ENCODE results near the gene CALM3.

CALM3 gene

DNA sequence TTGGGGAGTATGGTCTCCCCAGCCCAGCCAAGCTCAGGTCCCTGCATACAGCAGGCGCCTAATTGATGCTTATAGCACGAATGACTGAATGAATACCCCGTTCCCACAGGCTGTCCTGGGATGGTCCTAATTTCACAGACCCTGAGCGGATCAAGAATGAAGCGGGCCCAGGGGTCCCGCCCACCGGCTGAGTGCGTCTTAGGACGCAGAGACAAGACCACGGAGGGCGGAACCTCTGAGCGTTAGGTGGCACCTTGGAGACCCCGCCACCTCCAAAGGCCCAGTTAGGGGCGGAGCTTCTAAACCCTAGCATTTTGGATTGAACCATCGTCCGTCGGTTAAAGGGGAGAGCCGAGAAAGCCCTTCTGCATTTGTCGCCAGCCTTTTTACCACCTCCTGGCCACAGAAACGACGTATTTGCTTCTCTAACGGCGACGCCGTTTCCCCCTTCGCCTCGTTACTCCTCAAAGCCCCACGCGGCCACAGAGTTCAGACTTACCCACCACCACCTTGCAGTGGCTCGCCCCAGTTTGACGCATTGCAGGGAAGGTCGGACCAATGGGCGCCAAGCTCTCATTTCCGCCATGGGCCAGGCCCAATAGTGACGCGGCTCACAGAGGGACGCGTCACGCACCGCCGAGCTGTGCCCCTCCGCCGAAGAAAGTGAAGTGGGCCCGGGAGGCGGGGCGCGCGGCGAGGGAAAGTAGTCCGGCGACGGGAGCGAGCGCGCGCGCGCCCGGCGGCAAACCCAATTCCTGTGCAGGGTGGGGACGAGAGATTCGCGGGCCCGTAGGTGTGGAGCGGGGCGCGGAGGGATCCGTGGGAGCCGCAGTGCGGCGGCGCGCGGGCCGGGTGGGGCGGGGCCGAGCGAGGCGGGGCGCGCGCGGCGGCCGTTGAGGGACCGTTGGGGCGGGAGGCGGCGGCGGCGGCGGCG, 479 bp upstream of the CALM3 start:
- DNase-seq, result peak; percentile 95

DNA sequence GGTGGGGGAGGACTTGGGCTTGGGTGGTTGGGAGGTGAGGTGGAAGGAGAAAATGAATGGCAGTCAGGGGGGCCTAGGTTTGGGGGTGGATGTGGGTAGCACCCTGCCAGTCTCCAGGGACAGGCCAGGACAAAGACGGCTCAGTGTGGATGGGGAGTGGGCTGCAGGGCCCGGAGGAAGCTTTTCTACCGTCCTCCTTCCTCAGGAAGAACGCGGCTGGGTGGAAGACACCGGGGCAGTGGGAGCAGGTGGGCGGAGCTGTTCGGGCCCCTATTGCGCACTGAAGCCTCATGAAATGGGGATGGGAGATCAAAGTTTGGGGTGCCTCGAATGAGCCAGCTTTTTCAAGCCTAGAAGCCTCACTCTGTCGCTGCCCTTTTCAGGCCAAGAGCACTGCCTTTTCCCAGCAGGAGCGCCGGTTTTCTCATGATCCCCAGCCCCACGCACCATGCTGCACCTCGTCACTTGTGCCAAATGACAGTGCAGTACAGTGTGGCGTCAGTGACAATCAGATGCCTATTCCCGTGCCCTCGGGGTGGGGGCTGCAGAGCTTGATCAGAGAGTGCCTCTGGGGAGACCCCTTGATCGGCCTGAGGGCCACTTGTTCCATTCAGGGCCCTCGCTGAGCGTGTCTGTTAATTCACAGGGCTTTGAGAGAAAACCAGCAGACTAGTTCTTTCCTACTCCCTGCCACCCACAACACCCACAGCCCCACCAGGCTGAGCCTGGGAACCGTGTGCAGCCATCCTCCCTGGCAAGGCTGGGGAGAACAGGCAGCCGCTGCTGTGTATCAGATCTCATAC, 1.5 kb downstream of the CALM3 start:
- DNase-seq, result no peak

DNA sequence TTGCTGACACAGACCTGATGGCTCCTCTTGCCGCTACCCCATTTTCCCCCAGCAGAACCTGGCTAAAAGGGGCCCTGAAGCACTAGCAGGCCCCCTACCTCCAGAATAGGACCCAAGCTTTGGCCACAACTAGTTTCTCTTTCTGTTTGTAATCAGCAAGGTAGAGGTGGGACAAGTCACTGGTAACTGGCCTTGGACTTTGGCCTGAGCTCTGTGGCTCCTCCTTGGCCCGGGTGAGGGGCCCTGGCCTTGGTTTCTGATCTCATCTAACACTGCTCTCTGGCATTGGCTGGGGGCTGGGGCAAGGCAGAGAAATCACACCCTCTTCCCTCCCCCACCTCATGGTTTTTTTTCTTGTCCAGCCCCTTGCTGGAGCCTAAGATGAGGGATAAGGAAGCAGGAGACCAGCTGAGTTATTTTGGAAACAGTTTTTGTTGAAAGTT, 2.1 kb downstream of the CALM3 start:
- no peak for DNase-seq

DNA sequence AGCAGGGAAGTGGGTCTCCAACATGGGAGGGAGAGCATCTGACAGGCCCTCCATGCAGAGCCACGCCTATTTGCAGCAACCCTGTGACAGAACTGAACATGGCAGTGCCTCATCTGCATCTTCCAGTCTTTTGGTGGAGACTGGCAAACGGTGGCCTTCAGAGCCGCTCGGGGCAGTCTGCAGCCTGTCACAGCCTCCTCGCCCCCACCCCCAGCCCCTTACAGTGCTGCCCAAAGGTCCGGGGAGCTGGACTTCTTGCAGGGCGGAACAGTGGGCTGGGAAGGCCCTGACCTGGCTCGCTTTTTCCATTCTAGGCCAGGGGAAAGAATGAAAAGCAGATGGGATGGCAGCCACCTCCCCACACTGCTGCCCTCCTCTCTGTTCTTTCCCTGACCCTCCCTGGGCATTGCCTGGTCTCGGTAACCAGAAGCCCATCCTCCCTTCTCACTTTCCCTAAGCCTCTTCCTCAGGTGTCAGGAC, 2.7 kb downstream of the CALM3 start:
- DNase-seq, result no peak

DNA sequence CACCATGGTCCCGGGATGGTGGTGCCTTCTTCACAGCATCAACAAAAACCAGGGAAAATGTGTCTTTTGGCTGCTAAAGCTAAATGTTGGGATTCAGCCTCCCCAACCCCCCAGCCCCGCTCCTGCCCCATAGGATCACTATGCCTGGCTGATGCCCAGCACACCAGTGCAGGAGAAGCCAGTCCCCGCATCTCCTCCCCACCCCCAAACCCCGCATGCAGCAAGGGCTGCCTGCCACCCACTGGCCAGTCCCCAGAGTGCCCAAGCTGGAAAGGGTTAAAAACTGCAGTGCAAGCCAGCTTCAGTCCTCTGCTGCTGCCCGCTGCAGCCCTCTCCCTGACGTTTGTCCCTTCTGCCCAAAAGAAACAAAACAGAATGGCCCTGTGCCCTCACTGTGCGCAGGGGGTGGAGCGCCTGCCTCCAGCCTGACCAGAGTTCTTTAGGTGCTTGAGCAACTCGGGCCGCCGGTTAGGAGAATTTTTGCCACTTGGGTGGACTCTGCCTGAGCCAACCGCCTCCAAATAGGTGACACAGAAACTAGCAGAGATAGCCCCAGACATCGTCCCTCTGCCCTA, 3.7 kb downstream of the CALM3 start:
- no peak for DNase-seq

DNA sequence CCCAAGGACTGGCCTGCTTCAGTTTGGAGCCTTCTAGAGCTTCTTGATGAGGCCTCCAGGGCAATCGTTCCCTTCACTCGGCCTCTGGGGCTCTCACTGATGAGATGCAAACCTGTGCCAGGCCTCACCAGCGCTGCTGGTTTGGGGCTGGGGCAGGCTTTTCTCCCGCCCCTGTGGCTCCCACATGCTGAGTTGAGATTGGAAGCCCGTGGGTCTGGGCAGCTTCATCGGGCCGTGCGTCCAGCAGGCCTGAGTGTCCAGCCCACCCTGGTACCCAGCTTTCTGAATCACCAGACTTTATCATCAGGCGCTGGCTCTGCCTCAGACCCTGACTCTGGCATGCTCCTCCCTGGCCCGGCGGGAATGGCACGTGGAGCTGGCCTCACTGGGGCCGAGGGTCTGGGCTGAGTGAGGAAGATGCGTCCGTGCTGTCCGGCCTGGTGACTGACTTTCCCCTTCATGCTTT, 4.3 kb downstream of the CALM3 start:
- no peak for DNase-seq

DNA sequence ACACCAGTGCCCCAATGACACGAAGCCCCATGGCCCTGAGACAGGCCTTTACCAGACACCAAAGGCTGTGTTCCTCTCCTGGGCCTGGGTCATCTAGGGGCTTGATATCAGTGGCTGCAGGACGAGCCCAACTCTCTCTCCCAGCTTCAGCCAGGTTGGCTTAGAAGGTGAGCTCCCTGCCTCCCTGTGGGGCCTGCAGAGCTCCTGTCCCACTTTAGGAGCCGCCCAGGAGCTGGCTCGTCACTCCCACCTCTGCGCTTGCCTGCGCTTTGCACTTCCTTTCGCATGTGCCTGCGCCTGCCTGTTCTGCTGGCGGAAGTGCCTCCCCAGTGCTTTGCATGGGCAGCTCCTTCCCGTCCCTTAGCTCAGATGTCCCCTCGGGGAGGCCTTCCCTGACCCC, 4.9 kb downstream of the CALM3 start:
- DNase-seq, result no peak

DNA sequence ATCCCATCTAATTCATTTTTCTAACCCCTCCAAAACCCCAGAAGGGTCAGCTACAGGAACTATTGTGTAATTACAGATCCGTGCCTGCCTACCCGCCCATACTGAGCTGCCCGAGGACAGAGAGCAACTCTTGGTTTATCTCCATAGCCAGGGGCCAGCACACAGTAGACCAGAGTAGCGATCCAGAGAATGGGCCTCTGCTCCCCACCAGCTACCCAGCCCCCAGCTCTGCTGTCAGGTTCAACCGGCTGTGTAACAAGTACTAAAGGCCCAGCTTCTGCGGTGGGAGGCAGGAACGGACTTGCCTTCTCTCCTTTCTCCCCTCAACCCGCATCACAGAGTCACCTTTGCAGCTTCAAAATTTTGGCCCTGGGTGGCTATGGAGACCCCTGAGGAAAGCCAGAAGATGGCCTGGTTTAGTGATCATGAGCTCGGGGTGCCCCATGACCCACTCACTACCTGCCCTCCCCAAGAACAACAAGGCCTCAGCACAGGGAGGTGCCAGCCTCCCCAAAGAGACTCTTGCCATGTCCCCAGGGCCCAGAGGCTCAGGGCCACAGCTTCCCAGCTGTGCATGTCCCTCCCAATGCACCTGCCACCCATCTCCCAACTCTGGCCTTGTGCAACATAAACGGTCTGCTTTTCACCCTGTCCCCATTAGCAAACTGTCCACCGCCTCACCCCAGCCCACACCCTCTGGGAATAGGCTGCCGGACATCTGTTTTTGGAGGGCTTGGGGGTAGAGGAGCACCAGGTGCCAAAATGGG, 5.7 kb downstream of the CALM3 start:
- peak; percentile 6 for DNase-seq

DNA sequence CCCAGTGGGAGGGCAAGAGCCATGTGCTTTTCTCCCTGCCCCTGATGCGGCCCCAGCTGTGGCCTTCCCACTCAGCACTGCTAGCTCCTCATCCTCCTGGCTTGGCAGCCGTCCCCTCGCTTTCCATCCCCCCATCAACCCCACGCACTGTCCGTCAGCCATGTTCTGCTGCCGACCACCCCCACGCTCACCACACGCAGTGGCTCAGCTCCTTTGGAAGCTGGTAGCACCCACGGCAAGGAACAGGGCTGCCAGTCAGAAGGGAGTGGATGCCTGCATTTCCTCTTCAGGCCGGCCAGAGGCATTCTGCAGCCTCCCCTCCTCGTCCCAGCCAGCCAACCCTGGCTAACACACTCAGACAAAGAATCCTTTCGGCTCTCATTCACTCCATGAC, 6.3 kb downstream of the CALM3 start:
- DNase-seq, result no peak

DNA sequence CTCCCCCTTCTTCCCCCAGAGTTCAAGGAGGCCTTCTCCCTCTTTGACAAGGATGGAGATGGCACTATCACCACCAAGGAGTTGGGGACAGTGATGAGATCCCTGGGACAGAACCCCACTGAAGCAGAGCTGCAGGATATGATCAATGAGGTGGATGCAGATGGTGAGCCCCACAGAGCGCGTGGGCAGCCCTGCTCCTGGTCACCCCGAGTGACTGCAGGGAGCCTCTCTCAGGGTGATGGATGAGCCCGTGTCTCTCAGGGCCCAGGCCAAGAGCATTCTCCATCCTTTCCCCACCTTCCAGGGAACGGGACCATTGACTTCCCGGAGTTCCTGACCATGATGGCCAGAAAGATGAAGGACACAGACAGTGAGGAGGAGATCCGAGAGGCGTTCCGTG, 7.0 kb downstream of the CALM3 start:
- DNase-seq, result no peak

DNA sequence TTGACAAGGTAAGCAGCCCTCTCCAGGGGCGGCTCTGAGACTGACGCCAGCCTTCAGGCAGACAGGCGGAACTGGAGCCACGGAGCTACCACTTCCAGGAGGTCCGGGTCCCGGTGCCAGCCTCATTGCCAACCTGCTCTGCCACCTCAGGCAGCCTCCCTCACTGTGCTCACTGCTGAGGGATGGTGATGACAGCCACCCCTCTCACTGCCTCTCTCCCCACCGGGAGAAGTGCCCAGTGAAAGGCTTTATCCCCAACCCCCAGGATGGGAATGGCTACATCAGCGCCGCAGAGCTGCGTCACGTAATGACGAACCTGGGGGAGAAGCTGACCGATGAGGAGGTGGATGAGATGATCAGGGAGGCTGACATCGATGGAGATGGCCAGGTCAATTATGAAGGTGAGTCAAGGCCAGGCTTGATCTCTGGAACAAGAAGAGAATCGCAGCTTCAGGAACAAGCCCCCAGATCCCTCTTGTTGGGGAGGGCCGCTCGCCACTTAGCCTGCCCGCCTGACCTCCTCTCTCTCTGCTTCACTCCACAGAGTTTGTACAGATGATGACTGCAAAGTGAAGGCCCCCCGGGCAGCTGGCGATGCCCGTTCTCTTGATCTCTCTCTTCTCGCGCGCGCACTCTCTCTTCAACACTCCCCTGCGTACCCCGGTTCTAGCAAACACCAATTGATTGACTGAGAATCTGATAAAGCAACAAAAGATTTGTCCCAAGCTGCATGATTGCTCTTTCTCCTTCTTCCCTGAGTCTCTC, 7.6 kb downstream of the CALM3 start:
- DNase-seq, result no peak

DNA sequence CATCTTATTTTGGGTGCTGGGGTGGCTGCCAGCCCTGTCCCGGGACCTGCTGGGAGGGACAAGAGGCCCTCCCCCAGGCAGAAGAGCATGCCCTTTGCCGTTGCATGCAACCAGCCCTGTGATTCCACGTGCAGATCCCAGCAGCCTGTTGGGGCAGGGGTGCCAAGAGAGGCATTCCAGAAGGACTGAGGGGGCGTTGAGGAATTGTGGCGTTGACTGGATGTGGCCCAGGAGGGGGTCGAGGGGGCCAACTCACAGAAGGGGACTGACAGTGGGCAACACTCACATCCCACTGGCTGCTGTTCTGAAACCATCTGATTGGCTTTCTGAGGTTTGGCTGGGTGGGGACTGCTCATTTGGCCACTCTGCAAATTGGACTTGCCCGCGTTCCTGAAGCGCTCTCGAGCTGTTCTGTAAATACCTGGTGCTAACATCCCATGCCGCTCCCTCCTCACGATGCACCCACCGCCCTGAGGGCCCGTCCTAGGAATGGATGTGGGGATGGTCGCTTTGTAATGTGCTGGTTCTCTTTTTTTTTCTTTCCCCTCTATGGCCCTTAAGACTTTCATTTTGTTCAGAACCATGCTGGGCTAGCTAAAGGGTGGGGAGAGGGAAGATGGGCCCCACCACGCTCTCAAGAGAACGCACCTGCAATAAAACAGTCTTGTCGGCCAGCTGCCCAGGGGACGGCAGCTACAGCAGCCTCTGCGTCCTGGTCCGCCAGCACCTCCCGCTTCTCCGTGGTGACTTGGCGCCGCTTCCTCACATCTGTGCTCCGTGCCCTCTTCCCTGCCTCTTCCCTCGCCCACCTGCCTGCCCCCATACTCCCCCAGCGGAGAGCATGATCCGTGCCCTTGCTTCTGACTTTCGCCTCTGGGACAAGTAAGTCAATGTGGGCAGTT, 8.6 kb downstream of the CALM3 start:
- peak; percentile 12 for DNase-seq

DNA sequence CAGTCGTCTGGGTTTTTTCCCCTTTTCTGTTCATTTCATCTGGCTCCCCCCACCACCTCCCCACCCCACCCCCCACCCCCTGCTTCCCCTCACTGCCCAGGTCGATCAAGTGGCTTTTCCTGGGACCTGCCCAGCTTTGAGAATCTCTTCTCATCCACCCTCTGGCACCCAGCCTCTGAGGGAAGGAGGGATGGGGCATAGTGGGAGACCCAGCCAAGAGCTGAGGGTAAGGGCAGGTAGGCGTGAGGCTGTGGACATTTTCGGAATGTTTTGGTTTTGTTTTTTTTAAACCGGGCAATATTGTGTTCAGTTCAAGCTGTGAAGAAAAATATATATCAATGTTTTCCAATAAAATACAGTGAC, 9.3 kb downstream of the CALM3 start:
- DNase-seq, result no peak

DNA sequence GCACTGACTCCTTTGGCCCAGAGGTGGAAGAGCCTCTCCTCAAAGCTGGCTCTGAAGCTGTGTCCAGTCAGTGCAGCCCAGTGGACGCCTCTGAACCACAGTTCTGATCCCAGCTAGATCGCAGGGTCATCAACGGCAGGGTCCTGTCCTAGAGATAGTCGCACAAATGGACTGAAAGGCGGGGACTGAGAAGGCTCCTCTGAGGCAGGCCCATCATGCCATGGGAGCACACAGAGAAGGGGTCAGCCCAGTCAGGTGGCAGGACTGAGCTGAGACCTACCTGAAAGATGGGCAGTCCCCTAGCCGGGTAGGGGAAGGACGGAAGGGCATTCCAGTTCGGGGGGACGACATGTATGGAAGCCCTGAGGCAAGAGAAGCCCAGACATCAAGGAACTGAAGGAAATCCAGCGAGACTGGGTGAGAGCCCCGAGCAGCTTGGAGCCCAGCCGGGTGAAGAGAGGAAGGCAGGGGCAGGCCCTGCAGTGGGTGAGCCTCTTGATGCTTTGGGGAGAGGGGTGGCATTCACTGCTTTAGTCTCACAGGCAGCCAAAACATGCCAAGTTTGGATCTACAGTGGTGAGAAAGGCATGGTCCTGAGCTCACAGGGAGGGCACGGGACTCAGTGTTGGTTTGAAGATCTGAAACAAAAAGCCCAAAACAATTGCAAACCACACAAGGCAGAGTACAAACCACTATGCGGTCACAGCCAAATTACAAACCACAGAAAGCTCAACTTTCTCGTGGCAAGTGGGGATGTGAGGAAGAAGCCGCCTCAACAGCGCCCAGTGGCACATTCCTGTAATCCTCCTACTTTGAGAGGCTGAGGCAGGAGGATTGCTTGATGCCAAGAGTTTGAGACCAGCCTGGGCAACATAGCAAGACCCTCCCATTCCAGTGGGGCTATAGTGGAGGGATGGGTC, 10.0 kb downstream of the CALM3 start:
- DNase-seq, result peak; percentile 48

DNA sequence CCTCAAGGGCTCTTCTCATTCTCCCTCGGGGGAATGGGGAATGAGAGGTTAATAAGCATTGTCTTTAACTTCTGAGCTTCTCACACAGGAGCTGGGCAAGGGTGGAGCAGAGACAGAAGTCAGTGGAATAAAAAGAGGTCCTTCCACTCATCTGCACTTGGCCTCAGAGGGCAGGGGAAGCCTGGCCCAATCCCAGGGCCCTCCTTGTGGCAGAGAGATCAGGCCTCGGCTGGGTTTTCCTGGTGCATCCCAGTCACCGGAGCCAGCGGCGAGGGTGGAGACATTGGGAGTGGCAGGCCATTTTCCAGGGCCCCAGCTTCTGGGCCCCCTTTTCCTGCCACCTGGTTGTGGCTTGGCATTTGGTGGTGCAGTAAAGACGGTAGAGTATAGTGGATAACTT, 10.6 kb downstream of the CALM3 start:
- peak; percentile 7 for DNase-seq

DNA sequence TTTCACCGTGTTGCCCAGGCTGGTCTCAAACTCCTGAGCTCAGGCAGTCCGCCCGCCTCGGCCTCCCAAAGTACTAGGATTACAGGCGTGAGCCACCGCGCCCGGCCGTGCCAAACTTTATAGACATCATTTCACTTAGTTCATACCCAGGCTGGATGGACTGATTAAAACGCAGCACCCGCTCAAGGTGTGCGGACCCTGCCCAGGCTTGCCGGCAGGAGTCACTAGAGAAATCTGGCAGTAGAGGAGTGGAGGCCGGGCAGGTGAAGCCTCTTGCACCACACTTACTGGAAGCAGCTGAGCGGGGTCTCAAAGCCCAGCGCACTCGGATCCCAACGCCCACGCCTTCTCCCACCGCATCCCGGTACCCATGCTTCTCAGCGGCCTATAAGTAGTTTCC, 12.4 kb downstream of the CALM3 start:
- peak; percentile 14 for DNase-seq

DNA sequence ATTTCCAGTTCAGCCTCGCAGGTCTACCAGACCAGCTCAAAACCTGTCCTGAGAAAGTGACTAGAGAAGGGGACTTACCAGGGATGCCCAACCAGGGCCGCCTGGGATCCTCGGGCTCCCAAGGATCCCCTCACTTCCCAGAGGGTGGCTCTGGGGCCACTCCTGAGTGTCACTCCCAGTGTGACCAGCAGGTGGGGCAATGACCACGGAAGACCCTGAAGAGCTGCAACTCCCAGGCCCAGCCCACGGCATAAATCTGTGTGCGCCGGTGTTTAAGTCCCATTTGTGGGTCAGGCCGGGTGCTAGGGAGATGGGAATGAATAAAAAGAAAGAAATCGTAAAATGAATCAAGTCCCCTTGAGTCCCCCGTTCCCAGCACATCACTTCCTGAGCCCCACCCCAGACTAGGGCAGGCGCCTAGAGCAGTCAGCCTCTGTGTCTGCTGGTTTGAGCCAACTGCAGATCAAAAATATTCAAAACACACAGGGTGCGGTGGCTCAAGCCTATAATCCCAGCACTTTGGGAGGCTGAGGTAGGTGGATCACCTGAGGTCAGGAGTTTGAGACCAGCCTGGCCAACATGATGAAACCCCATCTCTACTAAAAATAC, 13.1 kb downstream of the CALM3 start:
- peak; percentile 78 for DNase-seq

DNA sequence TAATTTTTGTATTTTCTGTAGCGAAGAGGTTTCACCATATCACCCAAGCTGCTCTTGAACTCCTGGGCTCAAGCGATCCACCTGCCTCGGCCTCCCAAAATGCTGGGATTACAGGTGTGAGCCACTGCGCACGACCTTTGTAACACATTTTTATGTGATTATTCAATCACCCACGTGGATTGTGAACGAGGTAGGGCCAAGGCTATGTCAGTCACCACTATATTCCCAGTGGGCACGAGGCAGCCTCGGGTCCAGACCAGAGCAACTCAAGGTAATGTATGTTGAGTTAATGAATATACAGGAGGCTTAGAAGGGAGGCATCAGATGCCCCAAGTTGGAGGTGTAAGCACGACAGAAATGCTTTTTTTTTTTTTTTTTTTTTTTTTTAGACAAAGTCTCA, 14.8 kb downstream of the CALM3 start:
- peak; percentile 3 for DNase-seq

Measured in CD4-positive, alpha-beta T cell treated with Interleukin-15 for 1 hour (primary cell).